ENCODE measurements around the gene CCNO. TPM values are rescaled to one million over a fixed set of nuclear protein-coding genes. Genes with fewer than 3 reads are reported as not detected.

The CCNO gene
- total RNA-seq, 4 donors from 2014 or later, result 1.0 to 3.8 (median 2.4) TPM

- no peaks in the 10 kb centered on the region for H3K9me3 ChIP-seq
- H3K27me3 ChIP-seq, result peaks cover 97% of the 10 kb centered on the region
- TF ChIP-seq POLR2A (IDR thresholded peaks at IDR 0.05) (no peak), POLR2AphosphoS5 (IDR thresholded peaks at IDR 0.05) (no peak), EP300 (IDR thresholded peaks at IDR 0.05) (no peak), CTCF (IDR thresholded peaks at IDR 0.05) (no peak)
- DNase-seq (ENCODE audit: low spot score in 2 of 2), result no peak
- H3K4me3 ChIP-seq, result no peak overlapping the region
- no peak overlapping the region for H3K27ac ChIP-seq
- peaks cover 28% of the 10 kb centered on the region for H3K4me1 ChIP-seq
- H3K36me3 ChIP-seq, result no peaks in the 10 kb centered on the region
- 45% methylated on average over 18 of the region's 61 CpGs for WGBS
Observed at GRCh38 chr5:55222985-55223811, 10.2 kb downstream of the CCNO start.

GRCh38 chr5:55222092-55222984 lies 11.1 kb downstream of the CCNO start:
- H3K27me3 ChIP-seq, result peaks cover 97% of the 10 kb centered on the region
- WGBS, result 44% methylated on average over 25 of the region's 30 CpGs

GRCh38 chr5:55220433-55221185 lies 12.8 kb downstream of the CCNO start:
- no peaks in the 10 kb centered on the region for H3K9me3 ChIP-seq
- H3K27ac ChIP-seq, result no peak overlapping the region
- peaks cover 79% of the 10 kb centered on the region for H3K27me3 ChIP-seq
- no peak for DNase-seq (ENCODE audit: low spot score in 2 of 2)
- TF ChIP-seq POLR2AphosphoS5 (IDR thresholded peaks at IDR 0.05) (no peak), CTCF (IDR thresholded peaks at IDR 0.05) (no peak), POLR2A (IDR thresholded peaks at IDR 0.05) (no peak), EP300 (IDR thresholded peaks at IDR 0.05) (no peak)
- H3K4me1 ChIP-seq, result peaks cover 12% of the 10 kb centered on the region
- H3K36me3 ChIP-seq, result no peaks in the 10 kb centered on the region
- peak overlapping the region; percentile 46 for H3K4me3 ChIP-seq
- 9% methylated on average over 11 of the region's 62 CpGs for WGBS

More at GRCh38 chr5:55222092-55222984, 11.1 kb downstream of the CCNO start:
- no peak for DNase-seq (ENCODE audit: low spot score in 2 of 2)
- H3K27ac ChIP-seq, result no peak overlapping the region
- H3K4me1 ChIP-seq, result peaks cover 22% of the 10 kb centered on the region
- no peaks in the 10 kb centered on the region for H3K36me3 ChIP-seq
- H3K9me3 ChIP-seq, result no peaks in the 10 kb centered on the region
- TF ChIP-seq CTCF (IDR thresholded peaks at IDR 0.05), result no peak
- no peak for TF ChIP-seq POLR2A (IDR thresholded peaks at IDR 0.05)
- TF ChIP-seq POLR2AphosphoS5 (IDR thresholded peaks at IDR 0.05), result no peak
- TF ChIP-seq EP300 (IDR thresholded peaks at IDR 0.05), result no peak
- no peak overlapping the region for H3K4me3 ChIP-seq

- H3K4me3 ChIP-seq, result no peak overlapping the region
- DNase-seq (ENCODE audit: low spot score in 2 of 2), result no peak
- peaks cover 71% of the 10 kb centered on the region for H3K27me3 ChIP-seq
- 95% methylated on average over 3 of the region's 3 CpGs for WGBS
- H3K36me3 ChIP-seq, result no peaks in the 10 kb centered on the region
- TF ChIP-seq POLR2AphosphoS5 (IDR thresholded peaks at IDR 0.05), result no peak
- no peak for TF ChIP-seq EP300 (IDR thresholded peaks at IDR 0.05)
- TF ChIP-seq CTCF (IDR thresholded peaks at IDR 0.05), result no peak
- no peak for TF ChIP-seq POLR2A (IDR thresholded peaks at IDR 0.05)
- H3K27ac ChIP-seq, result no peak overlapping the region
- peaks cover 12% of the 10 kb centered on the region for H3K4me1 ChIP-seq
- no peaks in the 10 kb centered on the region for H3K9me3 ChIP-seq
Observed at GRCh38 chr5:55219770-55220169, 13.6 kb downstream of the CCNO start.
